MV-4-11 (cell line): ENCODE results near the gene SLF2.
"Not testable (repeated sequence)": the region's sequence is repeated elsewhere in the genome, so short reads cannot be mapped to it uniquely, and the experiment has no call there.

ENCODE experiments used
- DNase-seq: peaks from one replicate; lab custom pipeline; 2025; lab: John Stamatoyannopoulos, UW

Gene SLF2

GRCh38 chr10:100962351-100963080 is 49.8 kb downstream of the SLF2 start:
- no peak for DNase-seq

- no peak for DNase-seq
Observed at GRCh38 chr10:100963826-100964225, 51.1 kb downstream of the SLF2 start.

GRCh38 chr10:100965820-100966219 is 53.1 kb downstream of the SLF2 start:
- no peak for DNase-seq

- DNase-seq = no peak
Observed at GRCh38 chr10:100966887-100967286, 54.1 kb downstream of the SLF2 start.

GRCh38 chr10:100967332-100967731 is 54.6 kb downstream of the SLF2 start:
- no peak for DNase-seq

- DNase-seq = no peak
Observed at GRCh38 chr10:100968062-100968736, 55.4 kb downstream of the SLF2 start.

GRCh38 chr10:100968863-100969186 is 56.1 kb downstream of the SLF2 start:
- DNase-seq = no peak

GRCh38 chr10:100969187-100970075 is 56.7 kb downstream of the SLF2 start, which contains the start of gene SEMA4G:
Gene SEMA4G, plus strand, starts transcription at chr10:100969504. Its CDS starts 3,409 bp downstream, at chr10:100972913.
- DNase-seq = no peak

GRCh38 chr10:100970076-100970913 is 57.5 kb downstream of the SLF2 start:
- DNase-seq = no peak

- DNase-seq = no peak
Observed at GRCh38 chr10:100970914-100971811, 58.4 kb downstream of the SLF2 start.

GRCh38 chr10:100972115-100972903 is 59.5 kb downstream of the SLF2 start:
- no peak for DNase-seq

- no peak for DNase-seq
Observed at GRCh38 chr10:100972904-100973535, 60.3 kb downstream of the SLF2 start.

GRCh38 chr10:100975397-100975796 is 62.6 kb downstream of the SLF2 start:
- DNase-seq = not testable (repeated sequence)

- no peak for DNase-seq
Observed at GRCh38 chr10:100976906-100977305, 64.1 kb downstream of the SLF2 start.

GRCh38 chr10:100977436-100977835 is 64.7 kb downstream of the SLF2 start:
- no peak for DNase-seq

- DNase-seq = no peak
Observed at GRCh38 chr10:100978121-100978900, 65.5 kb downstream of the SLF2 start.

GRCh38 chr10:100978901-100979195 is 66.1 kb downstream of the SLF2 start:
- DNase-seq = no peak

- DNase-seq = no peak
Observed at GRCh38 chr10:100979791-100980272, 67.1 kb downstream of the SLF2 start.

- DNase-seq = no peak
Observed at GRCh38 chr10:100980311-100980710, 67.5 kb downstream of the SLF2 start.
